ENCODE results near the gene TGFBR1. TPM values are rescaled to one million over a fixed set of nuclear protein-coding genes. Genes with fewer than 3 reads are reported as not detected.

TGFBR1 gene
- polyA plus RNA-seq, 1 experiment, result 73.5 TPM

DNA sequence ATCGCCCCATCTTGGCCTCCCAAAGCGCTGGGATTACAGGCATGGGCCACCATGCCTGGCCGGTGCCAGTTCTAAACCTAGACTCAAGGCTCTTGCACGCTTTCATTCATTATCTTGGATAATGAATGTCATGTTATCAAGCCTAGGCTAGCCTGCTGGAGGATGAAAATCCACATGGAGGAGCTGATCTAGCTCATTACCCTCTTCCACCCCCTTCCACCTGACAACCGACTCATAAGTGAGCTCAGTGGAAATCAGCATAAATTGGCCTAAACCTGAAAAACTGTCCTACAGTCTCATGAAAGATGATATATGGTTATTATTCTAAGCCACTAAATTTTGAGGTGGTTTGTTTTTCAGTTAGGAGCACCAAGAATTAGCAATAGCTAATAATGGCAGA is 3.6 kb upstream of the TGFBR1 start:
- DNase-seq (ENCODE audit: low read depth), result no peak
- TF ChIP-seq, protein P1, sequence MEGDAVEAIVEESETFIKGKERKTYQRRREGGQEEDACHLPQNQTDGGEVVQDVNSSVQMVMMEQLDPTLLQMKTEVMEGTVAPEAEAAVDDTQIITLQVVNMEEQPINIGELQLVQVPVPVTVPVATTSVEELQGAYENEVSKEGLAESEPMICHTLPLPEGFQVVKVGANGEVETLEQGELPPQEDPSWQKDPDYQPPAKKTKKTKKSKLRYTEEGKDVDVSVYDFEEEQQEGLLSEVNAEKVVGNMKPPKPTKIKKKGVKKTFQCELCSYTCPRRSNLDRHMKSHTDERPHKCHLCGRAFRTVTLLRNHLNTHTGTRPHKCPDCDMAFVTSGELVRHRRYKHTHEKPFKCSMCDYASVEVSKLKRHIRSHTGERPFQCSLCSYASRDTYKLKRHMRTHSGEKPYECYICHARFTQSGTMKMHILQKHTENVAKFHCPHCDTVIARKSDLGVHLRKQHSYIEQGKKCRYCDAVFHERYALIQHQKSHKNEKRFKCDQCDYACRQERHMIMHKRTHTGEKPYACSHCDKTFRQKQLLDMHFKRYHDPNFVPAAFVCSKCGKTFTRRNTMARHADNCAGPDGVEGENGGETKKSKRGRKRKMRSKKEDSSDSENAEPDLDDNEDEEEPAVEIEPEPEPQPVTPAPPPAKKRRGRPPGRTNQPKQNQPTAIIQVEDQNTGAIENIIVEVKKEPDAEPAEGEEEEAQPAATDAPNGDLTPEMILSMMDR (IDR thresholded peaks at IDR 0.05; ENCODE audit: insufficient read depth, low read depth, low read length), result no peak
- ChIA-PET CTCF (interaction anchor here (0.8 kb wide), 1 partner anchor 102 kb away, joined by 3 read pairs; no protein-coding TSS in a partner anchor), POLR2A (no interaction called here)
- Histone ChIP-seq H3K36me3 (ENCODE audit: control insufficient read depth, insufficient read depth, low read length) (no peaks in the 10 kb centered on the region), H3K4me3 (ENCODE audit: low read depth, low read length) (no peak overlapping the region), H3K27me3 (ENCODE audit: control insufficient read depth, insufficient read depth, low read length) (no peaks in the 10 kb centered on the region)

DNA sequence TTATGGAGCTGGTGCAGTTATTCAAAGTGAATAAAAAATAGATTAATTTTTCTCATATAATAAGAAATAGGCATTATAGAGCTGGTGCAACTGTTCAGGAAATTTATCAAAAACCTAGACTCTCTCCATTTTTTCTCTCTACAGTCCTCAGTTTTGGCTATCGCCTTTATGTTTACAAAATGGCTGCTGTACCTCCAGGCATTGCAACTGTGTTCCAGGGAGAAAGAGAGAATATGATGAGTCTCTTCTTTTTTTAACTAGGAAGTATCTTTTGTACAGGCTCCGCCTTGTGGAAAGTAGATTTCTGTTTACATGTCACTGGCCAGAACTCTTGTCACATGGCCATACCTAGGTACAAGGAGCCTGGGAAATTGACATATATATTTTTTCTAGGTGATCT is 3.1 kb upstream of the TGFBR1 start:
- ChIA-PET POLR2A (no interaction called here), CTCF (interaction anchor here (0.6 kb wide), 1 partner anchor 323 kb away, joined by 3 read pairs; no protein-coding TSS in a partner anchor)
- Histone ChIP-seq H3K36me3 (ENCODE audit: control insufficient read depth, insufficient read depth, low read length) (no peaks in the 10 kb centered on the region), H3K27me3 (ENCODE audit: control insufficient read depth, insufficient read depth, low read length) (no peaks in the 10 kb centered on the region), H3K4me3 (ENCODE audit: low read depth, low read length) (no peak overlapping the region)
- TF ChIP-seq, protein P1 (IDR thresholded peaks at IDR 0.05; ENCODE audit: insufficient read depth, low read depth, low read length), result no peak
- no peak for DNase-seq (ENCODE audit: low read depth)

DNA sequence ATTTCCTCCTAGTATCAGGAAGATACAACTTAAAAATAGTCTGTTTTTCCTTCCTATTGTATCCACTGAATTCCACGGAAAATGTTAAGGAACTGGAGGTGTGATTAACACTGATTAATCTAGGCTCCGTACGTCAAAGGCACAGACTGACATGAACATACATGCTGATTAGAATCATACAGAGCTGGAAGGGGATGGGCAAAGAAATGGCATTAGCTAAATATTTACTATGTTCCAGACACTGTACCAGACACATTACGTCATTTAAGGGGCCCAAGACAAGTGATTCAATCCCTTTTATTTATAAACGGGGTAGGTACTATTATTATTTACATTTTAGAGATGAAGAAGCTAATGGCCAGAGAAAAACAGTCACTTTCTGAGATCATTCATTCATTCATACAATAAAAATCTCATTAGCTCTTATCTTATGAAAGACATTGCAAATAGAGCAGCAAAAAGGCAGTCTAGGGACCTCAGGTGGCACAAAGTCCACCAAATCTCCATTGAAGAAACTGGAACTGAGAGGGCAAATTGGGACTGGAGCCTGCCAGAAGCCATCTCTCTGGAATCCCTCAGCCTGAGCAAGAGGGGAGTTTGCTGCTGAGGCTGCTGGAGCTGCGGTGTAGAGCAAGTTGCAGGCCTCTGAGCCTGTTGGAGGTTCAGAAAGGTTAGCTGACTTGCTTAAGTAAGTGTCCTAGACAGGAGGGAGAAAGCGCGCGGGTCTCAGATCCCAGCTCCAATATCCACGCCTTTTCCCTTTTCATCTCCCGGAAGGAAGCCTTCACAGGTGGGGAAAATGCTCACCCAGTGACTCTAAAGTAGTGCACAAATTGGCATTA is 1.6 kb upstream of the TGFBR1 start:
- Histone ChIP-seq H3K36me3 (ENCODE audit: control insufficient read depth, insufficient read depth, low read length) (no peaks in the 10 kb centered on the region), H3K27me3 (ENCODE audit: control insufficient read depth, insufficient read depth, low read length) (no peaks in the 10 kb centered on the region), H3K4me3 (ENCODE audit: low read depth, low read length) (no peak overlapping the region)
- TF ChIP-seq, protein P1 (IDR thresholded peaks at IDR 0.05; ENCODE audit: insufficient read depth, low read depth, low read length), result no peak
- ChIA-PET CTCF (interaction anchor here (0.7 to 2.2 kb wide), 10 partner anchors 12 to 251 kb away, joined by 3 to 9 read pairs (median 4); no protein-coding TSS in a partner anchor), POLR2A (interaction anchor here (0.6 kb wide), 4 partner anchors 26 to 159 kb away, joined by 3 read pairs; no protein-coding TSS in a partner anchor)
- DNase-seq (ENCODE audit: low read depth), result no peak

DNA sequence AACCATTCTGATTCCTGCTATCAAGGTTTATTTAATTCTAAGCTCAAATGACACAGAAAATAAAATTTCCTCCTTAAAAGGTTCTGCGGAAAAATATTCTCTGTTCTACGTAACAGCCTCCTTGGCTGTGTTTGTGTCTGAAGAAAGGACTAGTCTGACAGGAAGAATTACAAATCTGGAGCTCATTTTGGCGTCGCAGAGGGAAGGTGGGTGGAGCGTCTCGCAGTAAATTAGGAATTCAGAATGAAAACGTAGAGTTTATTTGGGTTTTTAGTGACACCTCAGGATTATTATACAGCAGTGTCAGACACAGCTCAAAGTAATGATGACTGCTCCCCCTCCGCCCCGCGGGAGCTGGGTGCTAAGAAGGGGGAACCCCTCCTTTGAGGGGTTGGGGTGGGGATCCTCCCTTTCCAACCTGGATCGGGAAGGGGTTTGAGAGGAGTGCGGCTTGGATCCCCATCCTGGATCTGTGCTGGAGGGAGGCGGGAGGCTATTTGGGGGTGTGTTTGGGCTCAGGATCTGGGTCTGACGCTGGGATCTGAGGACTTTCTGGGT is 933 bp upstream of the TGFBR1 start:
- DNase-seq (ENCODE audit: low read depth), result no peak
- Histone ChIP-seq H3K36me3 (ENCODE audit: control insufficient read depth, insufficient read depth, low read length) (no peaks in the 10 kb centered on the region), H3K4me3 (ENCODE audit: low read depth, low read length) (peak overlapping the region; percentile 42), H3K27me3 (ENCODE audit: control insufficient read depth, insufficient read depth, low read length) (no peaks in the 10 kb centered on the region)
- POLR2A ChIA-PET, result interaction anchor here (0.6 kb wide), 6 partner anchors 25 to 160 kb away, joined by 3 to 13 read pairs (median 3); no protein-coding TSS in a partner anchor
- TF ChIP-seq, protein P1 (IDR thresholded peaks at IDR 0.05; ENCODE audit: insufficient read depth, low read depth, low read length), result no peak
- CTCF ChIA-PET, result interaction anchor here (0.7 to 2.2 kb wide), 14 partner anchors 10 to 252 kb away, joined by 3 to 9 read pairs (median 4); no protein-coding TSS in a partner anchor

Data from BJ (cell line).